Measurements from ENCODE around the gene ARID3A.

DNA sequence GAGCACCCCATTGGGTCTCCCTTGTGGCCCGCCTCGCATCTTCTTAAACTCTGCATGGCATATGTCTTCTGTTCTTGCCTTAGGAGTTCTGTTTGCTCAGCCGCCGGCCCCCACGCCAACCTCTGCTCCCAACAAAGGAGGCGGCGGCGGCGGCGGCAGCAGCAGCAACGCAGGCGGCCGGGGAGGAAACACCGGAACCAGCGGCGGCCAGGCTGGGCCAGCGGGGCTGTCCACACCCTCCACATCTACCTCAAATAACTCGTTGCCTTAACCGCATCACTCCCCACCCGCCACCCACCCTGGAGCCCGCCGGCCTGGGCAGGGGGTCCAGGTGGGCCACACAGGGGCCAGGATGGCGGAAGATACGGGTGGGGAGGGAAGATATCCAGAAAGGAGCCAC, 46.0 kb downstream of the ARID3A start:
- TF ChIP-seq, protein P1, sequence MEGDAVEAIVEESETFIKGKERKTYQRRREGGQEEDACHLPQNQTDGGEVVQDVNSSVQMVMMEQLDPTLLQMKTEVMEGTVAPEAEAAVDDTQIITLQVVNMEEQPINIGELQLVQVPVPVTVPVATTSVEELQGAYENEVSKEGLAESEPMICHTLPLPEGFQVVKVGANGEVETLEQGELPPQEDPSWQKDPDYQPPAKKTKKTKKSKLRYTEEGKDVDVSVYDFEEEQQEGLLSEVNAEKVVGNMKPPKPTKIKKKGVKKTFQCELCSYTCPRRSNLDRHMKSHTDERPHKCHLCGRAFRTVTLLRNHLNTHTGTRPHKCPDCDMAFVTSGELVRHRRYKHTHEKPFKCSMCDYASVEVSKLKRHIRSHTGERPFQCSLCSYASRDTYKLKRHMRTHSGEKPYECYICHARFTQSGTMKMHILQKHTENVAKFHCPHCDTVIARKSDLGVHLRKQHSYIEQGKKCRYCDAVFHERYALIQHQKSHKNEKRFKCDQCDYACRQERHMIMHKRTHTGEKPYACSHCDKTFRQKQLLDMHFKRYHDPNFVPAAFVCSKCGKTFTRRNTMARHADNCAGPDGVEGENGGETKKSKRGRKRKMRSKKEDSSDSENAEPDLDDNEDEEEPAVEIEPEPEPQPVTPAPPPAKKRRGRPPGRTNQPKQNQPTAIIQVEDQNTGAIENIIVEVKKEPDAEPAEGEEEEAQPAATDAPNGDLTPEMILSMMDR (conservative IDR thresholded peaks at IDR 0.05; ENCODE audit: low read depth, low read length) = no peak
- TF ChIP-seq POLR2A (IDR thresholded peaks at IDR 0.05; ENCODE audit: low read depth, low read length) = no peak
- no peak for TF ChIP-seq MAFK (IDR thresholded peaks at IDR 0.05; ENCODE audit: low read depth, low read length)
- no peak for TF ChIP-seq RAD21 (IDR thresholded peaks at IDR 0.05; ENCODE audit: low read length)
- TF ChIP-seq SMC3 (IDR thresholded peaks at IDR 0.05; ENCODE audit: low read depth, low read length) = no peak
- no peak for TF ChIP-seq BHLHE40 (IDR thresholded peaks at IDR 0.05; ENCODE audit: low read depth, low read length)
- TF ChIP-seq, protein P2, sequence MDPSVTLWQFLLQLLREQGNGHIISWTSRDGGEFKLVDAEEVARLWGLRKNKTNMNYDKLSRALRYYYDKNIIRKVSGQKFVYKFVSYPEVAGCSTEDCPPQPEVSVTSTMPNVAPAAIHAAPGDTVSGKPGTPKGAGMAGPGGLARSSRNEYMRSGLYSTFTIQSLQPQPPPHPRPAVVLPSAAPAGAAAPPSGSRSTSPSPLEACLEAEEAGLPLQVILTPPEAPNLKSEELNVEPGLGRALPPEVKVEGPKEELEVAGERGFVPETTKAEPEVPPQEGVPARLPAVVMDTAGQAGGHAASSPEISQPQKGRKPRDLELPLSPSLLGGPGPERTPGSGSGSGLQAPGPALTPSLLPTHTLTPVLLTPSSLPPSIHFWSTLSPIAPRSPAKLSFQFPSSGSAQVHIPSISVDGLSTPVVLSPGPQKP (IDR thresholded peaks at IDR 0.05; ENCODE audit: borderline replicate concordance, low read depth, low read length) = no peak
- no peak for TF ChIP-seq CHD1 (IDR thresholded peaks at IDR 0.05; ENCODE audit: low read depth, low read length)
- TF ChIP-seq, protein P3, sequence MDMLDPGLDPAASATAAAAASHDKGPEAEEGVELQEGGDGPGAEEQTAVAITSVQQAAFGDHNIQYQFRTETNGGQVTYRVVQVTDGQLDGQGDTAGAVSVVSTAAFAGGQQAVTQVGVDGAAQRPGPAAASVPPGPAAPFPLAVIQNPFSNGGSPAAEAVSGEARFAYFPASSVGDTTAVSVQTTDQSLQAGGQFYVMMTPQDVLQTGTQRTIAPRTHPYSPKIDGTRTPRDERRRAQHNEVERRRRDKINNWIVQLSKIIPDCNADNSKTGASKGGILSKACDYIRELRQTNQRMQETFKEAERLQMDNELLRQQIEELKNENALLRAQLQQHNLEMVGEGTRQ (IDR thresholded peaks at IDR 0.05; ENCODE audit: low read depth, low read length) = no peak

Data from IMR-90 (cell line).